HepG2 (cell line): ENCODE data around the gene TMEM184C. TPM values are rescaled to one million over a fixed set of nuclear protein-coding genes. Genes with fewer than 3 reads are reported as not detected.

Source experiments
- BRD4 ChIP-seq: sonication (generic); formaldehyde crosslinking; IDR thresholded peaks from 2 replicates; pipeline ENCODE4 v1.4.0; 2020; ENCODE audit warnings: missing genetic modification reagents
- CBFB ChIP-seq: sonication (generic); formaldehyde crosslinking; IDR thresholded peaks from 2 replicates; pipeline ENCODE4 v1.4.0; 2020; ENCODE audit warnings: missing genetic modification reagents
- CCDC6 ChIP-seq: sonication (generic); formaldehyde crosslinking; IDR thresholded peaks from 2 replicates; pipeline ENCODE4 v1.8.1; 2022; ENCODE audit warnings: mild to moderate bottlenecking, missing genetic modification reagents, moderate library complexity
- FOXP4 ChIP-seq: sonication (generic); formaldehyde crosslinking; IDR thresholded peaks from 2 replicates; pipeline ENCODE4 v1.4.0; 2020; ENCODE audit warnings: missing genetic modification reagents
- GRHL1 ChIP-seq: sonication (generic); formaldehyde crosslinking; conservative IDR thresholded peaks from 2 replicates; pipeline ENCODE4 v1.8.0; 2022; ENCODE audit warnings: missing genetic modification reagents
- LBX2 ChIP-seq: sonication (generic); formaldehyde crosslinking; IDR thresholded peaks from 2 replicates; pipeline ENCODE4 v1.5.0; 2020; ENCODE audit warnings: missing genetic modification reagents, mild to moderate bottlenecking, borderline replicate concordance
- MAF1 ChIP-seq: sonication (generic); formaldehyde crosslinking; IDR thresholded peaks from 2 replicates; pipeline ENCODE4 v1.5.0; 2020; ENCODE audit warnings: missing genetic modification reagents, borderline replicate concordance
- NR2F1 ChIP-seq, 2 experiments: fragments of 450-650 bp in 1 of 2; formaldehyde crosslinking in 1 of 2; IDR thresholded peaks; 2 replicates each; pipeline versions ENCODE4 v1.5.0 to v1.6.1; 2016 to 2020; ENCODE audit warnings: mild to moderate bottlenecking in 1 of 2, missing compliant biosample characterization in 1 of 2, missing genetic modification reagents in 1 of 2, moderate library complexity in 1 of 2
- SOX6 ChIP-seq, 2 experiments: fragments of 450-650 bp in 1 of 2; sonication (generic) in 1 of 2; formaldehyde crosslinking in 1 of 2; IDR thresholded peaks; 2 replicates each; pipeline versions ENCODE4 v1.4.0 to v1.6.1; 2017 to 2020; ENCODE audit warnings: antibody characterized with exemption in 1 of 2, mild to moderate bottlenecking in 1 of 2, missing genetic modification reagents in 1 of 2
- XBP1 ChIP-seq: sonication (generic); formaldehyde crosslinking; IDR thresholded peaks from 2 replicates; pipeline ENCODE4 v1.5.0; 2020; ENCODE audit warnings: missing genetic modification reagents
- ZNF614 ChIP-seq: IDR thresholded peaks from 2 replicates; pipeline ENCODE4 v1.6.1; 2018; ENCODE audit warnings: missing biosample characterization, missing genetic modification reagents, inconsistent platforms, borderline replicate concordance
- ZNF710 ChIP-seq: sonication (generic); formaldehyde crosslinking; IDR thresholded peaks from 2 replicates; pipeline ENCODE4 v1.5.0; 2020; ENCODE audit warnings: mild to moderate bottlenecking, missing genetic modification reagents, borderline replicate concordance
- ZNF850 ChIP-seq: sonication (generic); formaldehyde crosslinking; conservative IDR thresholded peaks from 2 replicates; pipeline ENCODE4 v1.9.0; 2021; ENCODE audit warnings: mild to moderate bottlenecking, missing genetic modification reagents
- ZSCAN30 ChIP-seq: sonication (generic); formaldehyde crosslinking; IDR thresholded peaks from 2 replicates; pipeline ENCODE4 v1.5.0; 2020; ENCODE audit warnings: mild to moderate bottlenecking, missing genetic modification reagents
- ZSCAN5A ChIP-seq: sonication (generic); formaldehyde crosslinking; IDR thresholded peaks from 2 replicates; pipeline ENCODE4 v1.8.0; 2022; ENCODE audit warnings: mild to moderate bottlenecking, missing genetic modification reagents, borderline replicate concordance
- ZUFSP ChIP-seq: sonication (generic); formaldehyde crosslinking; IDR thresholded peaks from 2 replicates; pipeline ENCODE4 v1.9.0; 2021; ENCODE audit warnings: missing genetic modification reagents, mild to moderate bottlenecking, borderline replicate concordance
- polyA plus RNA-seq, 8 experiments: library from polyadenylated mRNA; depleted of rRNA in 3 of 8; stranded (reverse) in 7 of 8; unstranded in 1 of 8; fragments of >200 nt; fragmentation: Illumina TruSeq in 4 of 8; extraction: Trizol in 4 of 8; gene quantifications; 2 replicates each; pipeline versions ENCODE4 v1.2.1 to v1.2.3, GENCODE V29; 2011 to 2016; ENCODE audit warnings: low read depth in 4 of 8, missing spikeins in 1 of 8, mixed read lengths in 1 of 8; ENCODE audit not compliant: insufficient read depth in 1 of 8
- total RNA-seq, 5 experiments: library from RNA; depleted of rRNA; stranded (reverse); fragments of >200 nt; fragmentation: Illumina TruSeq; extraction: Trizol; gene quantifications; 2 replicates each; pipeline ENCODE4 v1.2.3, GENCODE V29; 2016; ENCODE audit warnings: low read depth in 1 of 5

The TMEM184C gene
- total and polyA plus RNA-seq, 2 of the 13 experiments (the other 11 are each of a cell fraction or from before 2014, with no cell fraction given) = 13.9 to 26.1 TPM

GRCh38 chr4:147683717-147684700 lies 66.8 kb downstream of the TMEM184C start, which contains the start of gene PRMT9 (continued):
- TF ChIP-seq ZSCAN5A (CRISPR knock-in tag) (no peak), NR2F1 (CRISPR knock-in tag; IDR thresholded peaks at IDR 0.05) (no peak), BRD4 (CRISPR knock-in tag) (peak; percentile 76; the same call in 1 of the 2 replicates), ZUFSP (CRISPR knock-in tag) (no peak), ZNF850 (CRISPR knock-in tag) (no peak), XBP1 (CRISPR knock-in tag) (no peak; the same call in 1 of the 2 replicates), ZSCAN30 (no peak), SOX6 (IDR thresholded peaks at IDR 0.05) (no peak), SOX6 (CRISPR knock-in tag; IDR thresholded peaks at IDR 0.05) (peak; percentile 50), CCDC6 (CRISPR knock-in tag) (peak; percentile 61; the same call in 1 of the 2 replicates), ZNF614 (CRISPR knock-in tag) (peak; percentile 74; the same call in 1 of the 2 replicates), MAF1 (0 out of 2 replicates have a peak, but pooled peaks have one; percentile 24), ZNF710 (CRISPR knock-in tag) (no peak), GRHL1 (CRISPR knock-in tag) (no peak), FOXP4 (CRISPR knock-in tag) (peak; percentile 15; the same call in 1 of the 2 replicates), CBFB (peak; percentile 69; the same call in 1 of the 2 replicates), LBX2 (CRISPR knock-in tag) (0 out of 2 replicates have a peak, but pooled peaks have one; percentile 27)
